ENCODE data around the gene ZNF568. TPM values are rescaled to one million over a fixed set of nuclear protein-coding genes. Genes with fewer than 3 reads are reported as not detected.

Gene ZNF568
- total RNA-seq, 1 experiment from 2014 or later, result 7.4 TPM

DNA sequence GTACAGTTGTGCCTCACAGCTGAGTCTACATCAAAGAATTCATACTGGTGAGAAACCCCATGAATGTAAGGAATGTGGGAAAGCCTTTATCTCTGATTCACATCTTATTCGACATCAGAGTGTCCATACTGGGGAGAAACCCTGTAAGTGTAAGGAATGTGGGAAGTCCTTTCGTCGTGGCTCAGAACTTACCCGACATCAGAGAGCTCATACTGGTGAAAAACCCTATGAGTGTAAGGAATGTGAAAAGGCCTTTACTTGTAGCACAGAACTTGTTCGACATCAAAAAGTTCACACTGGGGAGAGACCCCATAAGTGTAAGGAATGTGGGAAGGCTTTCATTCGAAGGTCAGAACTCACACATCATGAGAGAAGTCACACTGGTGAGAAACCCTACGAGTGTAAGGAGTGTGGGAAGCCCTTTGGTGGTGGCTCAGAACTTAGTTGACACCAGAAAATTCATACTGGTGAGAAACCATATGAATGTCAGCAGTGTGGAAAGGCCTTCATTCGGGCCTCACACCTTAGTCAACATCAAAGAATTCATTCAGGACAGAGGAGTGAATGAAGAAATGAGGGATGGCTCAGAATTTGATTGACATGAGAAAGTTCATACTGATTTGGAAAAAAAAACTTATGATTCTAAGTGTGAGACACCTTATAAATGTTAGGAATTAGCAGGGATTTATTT is 81.2 kb downstream of the ZNF568 start:
- DNase-seq (ENCODE audit: extremely low read depth, low read depth), result no peak

GRCh38 chr19:36997843-36998235 is 81.7 kb downstream of the ZNF568 start:
- no peak for DNase-seq (ENCODE audit: extremely low read depth, low read depth)

GRCh38 chr19:36999313-36999712 is 83.2 kb downstream of the ZNF568 start:
- no peak for DNase-seq (ENCODE audit: extremely low read depth, low read depth)

GRCh38 chr19:37007587-37008220 is 91.6 kb downstream of the ZNF568 start:
- no peak for DNase-seq (ENCODE audit: extremely low read depth, low read depth)

GRCh38 chr19:37009871-37010270 is 93.7 kb downstream of the ZNF568 start:
- no peak for DNase-seq (ENCODE audit: extremely low read depth, low read depth)

DNA sequence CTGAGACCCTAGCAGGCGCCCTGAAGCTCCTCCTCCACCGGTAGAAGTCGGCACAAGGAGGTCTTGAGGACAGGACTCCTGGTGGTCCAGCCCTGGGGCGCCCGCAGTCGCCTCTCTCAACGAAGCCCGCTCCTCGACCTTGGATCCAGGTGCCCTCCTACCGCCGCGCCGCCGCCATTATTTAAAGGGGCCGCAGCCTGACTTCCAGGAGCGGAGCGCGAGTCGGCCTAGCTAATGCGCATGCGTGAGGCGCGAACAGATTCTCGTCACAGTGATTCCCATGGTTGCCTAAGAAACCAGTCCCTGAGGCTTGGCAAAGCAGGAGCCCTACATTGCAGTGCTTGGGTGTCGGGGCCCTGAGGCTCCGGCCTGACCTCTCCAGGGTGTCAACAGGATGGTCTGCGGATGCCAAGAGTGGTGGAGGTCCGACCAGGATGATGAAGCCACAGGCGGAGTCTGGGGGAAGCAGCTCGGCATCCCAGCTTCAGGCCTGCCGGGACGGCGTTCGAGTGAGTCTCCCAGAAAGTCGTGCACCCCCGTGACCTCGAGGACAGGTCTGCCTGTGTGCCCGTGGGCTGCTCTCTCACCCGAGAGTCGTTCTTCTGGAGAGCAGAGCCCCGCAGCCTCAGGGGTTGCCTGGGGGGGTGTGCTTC is 96.1 kb downstream of the ZNF568 start:
- DNase-seq (ENCODE audit: extremely low read depth, low read depth), result no peak

GRCh38 chr19:37014456-37014855 is 98.3 kb downstream of the ZNF568 start:
- no peak for DNase-seq (ENCODE audit: extremely low read depth, low read depth)

DNA sequence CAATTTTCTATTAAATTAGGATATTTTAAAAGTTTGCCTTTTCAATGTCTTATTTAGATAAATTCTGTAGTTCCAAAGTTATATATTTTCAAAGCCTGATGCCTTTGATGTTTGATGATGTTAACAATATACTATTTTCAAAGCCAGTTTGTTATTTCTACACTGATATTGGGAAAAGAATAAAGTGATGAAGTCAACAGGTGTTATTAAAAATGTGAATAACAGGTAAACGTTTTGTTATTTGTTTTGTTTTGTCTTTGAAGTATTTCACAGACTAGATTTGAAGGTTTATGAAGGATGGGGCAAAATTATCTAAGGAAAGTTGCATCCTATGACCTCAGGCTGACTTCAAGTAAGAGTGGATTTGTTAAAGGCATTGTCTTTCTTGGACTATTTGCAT is 129.0 kb downstream of the ZNF568 start:
- DNase-seq (ENCODE audit: extremely low read depth, low read depth), result no peak

Other genes with a start within 250 kb of the ZNF568 start
- gene ZNF461, start 249.5 kb upstream of the ZNF568 start, total RNA-seq (2014; rRNA removed; shearing (Covaris generic)), result 7.5 and 13.0 TPM in 2 replicates
- gene ZNF567, start 228.7 kb upstream of the ZNF568 start, total RNA-seq (2014; rRNA removed; shearing (Covaris generic)), result 6.4 and 9.5 TPM in 2 replicates
- 3.0 and 4.1 TPM in 2 replicates for gene ZNF850, start 143.5 kb upstream of the ZNF568 start, total RNA-seq (2014; rRNA removed; shearing (Covaris generic))
- 6.1 and 7.9 TPM in 2 replicates for gene ZNF790, start 77.9 kb upstream of the ZNF568 start, total RNA-seq (2014; rRNA removed; shearing (Covaris generic))
- gene ZNF345, start 65.5 kb upstream of the ZNF568 start, total RNA-seq (2014; rRNA removed; shearing (Covaris generic)), result 1.9 and 2.6 TPM in 2 replicates
- gene ZNF829, start within 50 bp of the ZNF568 start, total RNA-seq (2014; rRNA removed; shearing (Covaris generic)), result 2.1 and 2.2 TPM in 2 replicates
- gene ZNF420, start 162.1 kb downstream of the ZNF568 start, total RNA-seq (2014; rRNA removed; shearing (Covaris generic)), result 9.2 and 10.0 TPM in 2 replicates

Measured in NCI-H460 (cell line).